Fibroblast of skin of right quadriceps (primary cell): ENCODE data around the gene GRPEL1.
"Not testable (repeated sequence)": the region's sequence is repeated elsewhere in the genome, so short reads cannot be mapped to it uniquely, and the experiment has no call there.

ENCODE experiments used
- DNase-seq: peaks from one replicate; pipeline ENCODE4 v3.0.0-alpha.2; 2013

The GRPEL1 gene

DNA sequence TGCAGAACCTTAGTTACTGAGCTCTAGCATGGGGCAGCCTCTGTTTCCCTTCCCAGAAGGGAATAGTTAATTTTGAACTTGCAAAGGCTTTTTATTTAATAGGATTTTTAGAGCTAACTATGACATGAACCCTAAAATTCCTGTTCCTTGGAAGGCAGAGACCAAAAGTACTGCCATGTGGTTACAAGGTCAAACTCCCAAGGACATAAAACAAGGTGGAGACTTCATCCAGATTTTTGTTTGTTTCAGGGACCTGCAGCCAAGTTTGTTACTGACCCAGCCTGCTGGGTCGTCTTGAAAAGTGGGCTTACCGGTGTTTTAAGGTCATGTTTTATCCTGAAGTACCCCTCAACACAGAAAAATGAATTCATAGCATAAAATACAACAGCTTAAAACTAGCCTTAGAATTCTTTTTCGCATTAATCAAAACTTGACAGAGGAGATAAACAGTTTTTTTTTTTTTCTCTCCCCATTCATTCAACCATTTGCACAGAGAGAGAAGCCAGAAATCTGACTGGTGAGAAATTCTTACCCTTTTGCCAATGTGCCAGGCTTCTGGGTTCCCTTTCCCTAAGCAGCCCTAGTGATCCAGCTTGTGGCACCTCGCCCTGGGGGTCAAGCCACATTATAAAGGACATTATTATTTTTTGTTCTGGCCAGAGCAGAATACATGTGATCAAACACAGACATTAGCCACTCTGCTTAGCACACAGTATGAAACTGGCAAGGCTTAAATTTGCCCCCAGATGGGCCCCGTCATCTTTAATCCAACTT lies 21.5 kb upstream of the GRPEL1 start:
- no peak for DNase-seq

DNA sequence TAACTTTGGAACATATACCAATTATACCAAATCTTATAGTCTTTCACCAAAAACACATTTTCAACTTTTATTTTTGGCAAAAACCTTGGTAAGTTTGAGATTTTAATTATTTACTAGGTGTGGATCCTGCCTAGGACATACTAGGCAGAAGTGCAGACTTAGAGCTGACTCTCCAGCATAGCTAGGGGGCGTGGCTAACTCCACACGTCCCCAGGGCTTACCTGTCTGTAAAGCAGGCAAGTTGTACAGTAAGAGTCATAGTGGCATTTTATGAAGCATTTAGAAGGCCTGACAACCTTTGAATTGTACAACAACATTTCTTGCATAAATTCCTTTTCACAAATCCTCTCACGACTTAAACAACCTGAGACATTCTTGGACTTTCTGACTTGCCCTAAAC lies 19.2 kb upstream of the GRPEL1 start:
- no peak for DNase-seq

DNA sequence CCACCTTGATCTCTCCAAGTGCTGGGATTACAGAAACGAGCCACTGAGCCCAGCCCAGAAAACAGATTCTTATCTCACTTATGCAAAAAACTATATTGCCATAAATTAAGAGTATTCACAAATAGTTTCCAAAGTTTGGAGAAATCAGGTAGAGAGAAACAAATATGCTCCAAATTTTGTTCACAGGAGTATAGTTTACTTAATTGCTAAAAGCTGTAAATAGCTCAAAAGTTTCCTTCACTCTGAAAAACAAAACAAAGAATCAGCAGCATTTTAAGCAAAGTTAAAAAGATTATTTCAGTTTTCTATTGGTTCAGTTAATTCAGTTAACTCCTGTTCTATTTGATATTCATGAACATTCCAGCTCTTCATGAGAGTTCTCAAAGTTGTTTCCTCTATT lies 18.5 kb upstream of the GRPEL1 start:
- no peak for DNase-seq

GRCh38 chr4:7084564-7084961 lies 16.7 kb upstream of the GRPEL1 start:
- DNase-seq: not testable (repeated sequence)

GRCh38 chr4:7083597-7084563 lies 16.0 kb upstream of the GRPEL1 start:
- no peak for DNase-seq

GRCh38 chr4:7079909-7080308 lies 12.0 kb upstream of the GRPEL1 start:
- DNase-seq: not testable (repeated sequence)

GRCh38 chr4:7079483-7079882 lies 11.6 kb upstream of the GRPEL1 start:
- not testable (repeated sequence) for DNase-seq

DNA sequence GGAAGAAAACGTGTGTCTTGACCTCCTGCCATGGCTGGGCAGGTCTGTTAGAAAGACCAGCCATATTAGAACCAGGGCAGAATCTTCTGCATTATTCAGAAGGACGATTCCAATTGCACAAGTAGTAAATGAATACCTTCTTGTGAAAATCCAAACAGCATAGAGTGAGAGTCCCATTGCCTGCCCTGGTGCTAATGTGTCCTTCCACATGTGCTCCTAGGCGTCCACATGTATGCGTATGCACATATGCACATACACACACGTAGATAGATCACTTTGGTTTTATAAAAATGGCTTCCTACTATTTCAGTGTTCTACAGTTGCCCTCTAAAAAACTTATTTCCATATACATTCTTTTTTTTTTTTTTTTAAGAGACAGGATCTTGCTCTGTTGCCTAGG lies 10.2 kb upstream of the GRPEL1 start:
- no peak for DNase-seq

DNA sequence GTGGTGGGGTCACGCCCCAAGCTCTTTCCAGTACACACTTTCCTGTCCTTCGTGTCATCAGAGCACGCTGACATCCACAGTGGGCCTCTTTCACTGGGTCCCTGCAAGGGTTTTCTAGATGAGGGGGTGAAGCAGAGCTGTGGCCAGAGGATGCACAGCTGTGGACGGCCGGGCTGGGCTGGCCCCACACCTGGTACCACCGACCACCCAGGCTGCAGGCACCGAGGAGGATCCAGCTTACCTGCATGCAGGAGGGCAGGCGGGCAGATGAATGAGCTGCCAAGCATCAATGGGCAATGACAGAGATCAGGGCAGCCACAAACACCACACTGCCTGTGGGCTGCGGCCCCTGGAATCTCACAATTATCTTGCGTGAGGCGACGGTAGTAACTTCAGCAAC lies 9.5 kb upstream of the GRPEL1 start:
- no peak for DNase-seq

- DNase-seq: no peak
These were observed 8.8 kb upstream of the GRPEL1 start for GRCh38 chr4:7076696-7077082.

- DNase-seq: no peak
These were observed 8.3 kb upstream of the GRPEL1 start for GRCh38 chr4:7075962-7076695.

- no peak for DNase-seq
These were observed 6.6 kb upstream of the GRPEL1 start for GRCh38 chr4:7074426-7074825.

DNA sequence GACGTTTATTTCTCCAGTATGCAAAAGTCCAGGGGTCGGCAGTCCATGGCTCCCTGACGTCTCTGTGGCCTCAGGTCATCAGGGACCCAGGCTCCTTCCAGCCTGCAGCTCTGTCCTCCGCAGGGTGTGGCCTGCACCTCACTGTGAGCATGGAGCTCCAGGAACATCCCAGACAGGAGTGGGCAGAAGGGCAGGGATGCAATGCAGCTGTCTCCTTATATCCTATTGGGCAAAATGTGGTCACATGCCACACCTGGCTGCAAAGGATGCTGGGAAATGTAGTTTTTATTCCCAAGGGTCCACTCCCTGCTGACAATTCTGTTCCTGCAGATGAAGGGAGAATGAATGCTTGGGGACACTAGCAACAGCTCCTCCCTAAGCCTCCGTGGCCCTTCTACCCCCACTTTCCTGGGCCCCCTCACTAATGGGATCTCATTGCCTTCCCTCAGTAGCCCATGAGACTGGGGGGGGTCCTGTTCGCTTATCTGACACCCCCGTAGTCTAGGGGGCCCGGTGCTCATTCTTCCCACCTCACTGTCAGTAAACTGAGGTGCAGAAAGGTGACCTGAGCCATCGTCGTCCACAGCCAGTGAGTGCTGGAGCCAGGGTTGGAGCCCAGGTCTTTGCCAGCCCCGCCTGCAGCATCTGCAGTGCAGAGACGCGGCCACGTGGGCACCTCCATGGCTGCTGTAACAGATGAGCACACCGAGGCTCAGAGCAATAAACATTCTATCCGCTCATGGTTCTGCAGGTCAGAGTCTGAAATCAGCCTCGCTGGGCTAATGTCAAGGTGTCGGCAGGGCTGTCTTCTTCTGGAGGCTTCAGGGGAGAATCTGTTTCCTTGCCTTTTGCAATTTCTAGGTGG lies 5.9 kb upstream of the GRPEL1 start:
- DNase-seq: peak; percentile 47

DNA sequence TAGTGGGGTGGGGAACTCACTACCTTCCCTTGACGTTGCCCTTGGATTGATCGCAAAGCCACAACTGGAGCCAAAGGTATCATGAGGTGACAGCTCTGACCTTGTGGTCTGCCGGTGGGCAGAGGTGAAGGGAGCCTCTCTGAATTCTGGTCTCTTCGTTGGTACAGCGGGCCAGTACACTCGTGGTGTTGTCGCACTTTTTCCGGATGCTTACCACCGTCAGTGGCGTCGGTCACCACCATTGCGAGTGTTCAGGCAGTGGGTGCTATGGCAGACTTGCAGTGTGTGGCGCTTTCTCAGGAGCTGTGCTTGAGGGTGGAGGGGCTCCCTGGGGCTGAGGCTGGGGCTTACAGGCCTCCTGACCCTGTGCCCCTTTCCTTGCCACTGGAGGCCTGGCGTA lies 5.2 kb upstream of the GRPEL1 start:
- no peak for DNase-seq

GRCh38 chr4:7070729-7071511 lies 3.1 kb upstream of the GRPEL1 start:
- DNase-seq: peak; percentile 54

DNA sequence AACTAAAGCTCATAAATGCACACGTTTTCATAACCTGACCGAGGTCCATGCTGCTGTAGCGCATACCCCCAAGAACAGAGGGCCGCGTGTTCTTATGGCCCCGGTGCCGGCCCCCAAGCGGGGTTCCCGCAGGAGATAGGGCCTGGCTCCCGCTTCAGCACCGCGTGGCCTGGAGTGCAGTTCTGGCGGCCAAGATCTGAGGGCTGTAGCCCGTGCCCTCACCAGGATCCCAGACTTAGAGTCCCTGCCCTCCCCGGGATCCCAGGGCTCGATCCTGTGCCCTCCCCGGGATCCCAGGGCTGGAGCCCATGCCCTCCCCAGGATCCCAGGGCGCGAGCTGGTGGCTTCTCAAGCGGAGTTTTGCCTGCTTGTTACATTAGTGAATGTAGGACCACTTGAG lies 1.0 kb upstream of the GRPEL1 start:
- DNase-seq: no peak

DNA sequence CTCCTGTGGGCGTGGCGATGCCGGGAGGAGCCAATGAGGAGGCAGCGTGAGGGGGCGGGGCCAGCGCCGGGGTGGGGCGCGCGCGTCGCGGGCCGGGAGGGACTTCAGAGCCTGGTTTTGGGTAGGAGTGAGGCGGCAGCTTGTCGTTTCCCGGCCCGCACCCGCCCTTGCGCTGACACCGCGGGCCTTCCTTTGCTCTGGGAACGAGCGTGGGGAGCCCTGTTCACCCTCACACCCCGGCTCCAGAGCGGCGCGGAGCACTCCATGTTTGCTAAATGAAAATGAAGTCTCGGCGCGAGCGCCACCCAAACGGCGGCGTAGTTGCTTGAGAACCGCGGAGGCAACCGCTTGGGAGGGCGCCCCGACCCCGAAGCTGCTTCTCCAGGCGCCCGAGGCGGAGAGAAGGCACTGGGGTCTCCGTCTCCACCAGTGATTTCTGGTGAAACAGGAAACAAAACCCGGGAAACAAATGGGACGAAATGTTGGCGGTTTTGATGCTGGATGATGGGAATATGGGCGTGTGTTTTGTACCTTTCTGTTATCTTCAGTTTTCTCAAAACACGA lies 497 bp upstream of the GRPEL1 start:
- no peak for DNase-seq

DNA sequence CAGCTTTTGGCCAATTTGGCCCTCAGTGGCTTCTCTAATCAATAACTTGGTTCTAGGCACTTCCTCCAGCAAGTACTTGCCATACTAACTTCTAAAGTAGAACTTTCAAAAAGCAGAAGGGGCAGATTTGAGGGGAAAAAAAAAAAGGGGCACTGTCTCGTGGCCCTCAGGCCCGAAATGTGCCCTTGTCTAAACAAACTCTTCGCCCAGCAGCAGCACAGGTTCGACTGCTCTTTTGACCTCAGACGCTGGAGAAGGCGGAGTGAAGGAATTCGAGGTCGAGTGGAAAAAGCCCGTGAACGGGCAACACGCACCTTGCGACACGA lies 775 bp downstream of the GRPEL1 start:
- DNase-seq: no peak

GRCh38 chr4:7066493-7066892 lies 1.4 kb downstream of the GRPEL1 start:
- no peak for DNase-seq

DNA sequence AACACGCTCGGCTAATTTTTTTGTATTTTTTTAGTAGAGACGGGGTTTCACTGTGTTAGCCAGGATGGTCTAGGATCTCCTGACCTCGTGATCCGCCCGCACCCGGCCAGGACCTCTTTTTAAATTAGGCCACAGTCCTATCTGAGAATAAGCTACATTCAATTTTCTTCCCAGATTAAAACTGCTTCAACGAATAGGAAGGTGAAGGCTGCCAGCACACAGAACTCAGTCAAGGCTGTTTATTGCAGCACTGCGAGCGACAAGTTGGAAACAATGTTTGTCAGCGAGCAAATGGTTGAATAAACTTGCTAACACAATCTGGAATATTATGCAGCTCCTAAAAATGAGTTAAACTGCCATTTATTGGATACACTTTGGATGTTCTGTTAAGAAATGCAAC lies 1.9 kb downstream of the GRPEL1 start:
- DNase-seq: no peak

DNA sequence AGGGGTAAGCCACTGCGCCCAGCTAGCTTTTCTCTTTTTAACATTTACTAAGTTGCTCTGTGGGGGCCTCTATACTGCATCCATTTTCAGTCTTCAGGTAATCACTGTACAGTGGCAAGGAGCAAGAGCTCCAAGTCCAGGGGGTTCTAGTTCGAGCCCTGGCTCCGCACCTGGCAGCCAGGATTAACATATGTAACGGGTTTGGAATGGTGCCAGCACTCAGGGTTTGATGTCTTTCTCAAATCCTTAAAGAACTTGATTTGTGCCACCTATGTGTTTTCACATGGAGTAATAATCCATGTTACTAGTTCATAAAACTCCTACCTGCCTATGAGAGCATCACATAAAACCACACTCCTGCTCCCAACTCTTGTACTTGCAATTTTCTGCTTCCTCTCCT lies 4.5 kb downstream of the GRPEL1 start:
- DNase-seq: no peak
